OCI-LY3 (cell line): ENCODE data around the gene TNFRSF1B.

Source experiments
- H2AFZ ChIP-seq: fragments of 200-600, 300-600 bp; shearing (Covaris generic); 2 replicates; pipeline ENCODE4 v1.6.0; 2014; ENCODE audit warnings: antibody characterized with exemption, low read depth, low read length
- H3K27ac ChIP-seq: fragments of 200-600, 300-600 bp; sonication (generic); 2 replicates; pipeline ENCODE4 v1.5.1; 2014; ENCODE audit warnings: mild to moderate bottlenecking, low read length, moderate library complexity, mixed read lengths
- H3K27me3 ChIP-seq: fragments of 200-600, 300-600 bp; sonication (generic); 2 replicates; pipeline ENCODE4 v1.6.1; 2014; ENCODE audit warnings: low read depth, low read length, mixed read lengths
- H3K36me3 ChIP-seq: fragments of 200-600, 300-600 bp; sonication (generic); replicated peaks from 2 replicates; pipeline ENCODE3; 2014; ENCODE audit warnings: low read depth, low read length, mixed read lengths
- H3K4me1 ChIP-seq: fragments of 300-600, 200-600 bp; sonication (generic); 2 replicates; pipeline ENCODE4 v1.6.1; 2014; ENCODE audit warnings: low read length, mixed read lengths
- H3K4me2 ChIP-seq: fragments of 200-600, 300-600 bp; sonication (generic); 2 replicates; pipeline ENCODE4 v1.6.1; 2014; ENCODE audit warnings: low read length, mixed read lengths
- H3K4me3 ChIP-seq: fragments of 300-600, 200-600 bp; sonication (generic); 2 replicates; pipeline ENCODE4 v1.5.1; 2014; ENCODE audit warnings: antibody characterized with exemption, mild to moderate bottlenecking, low read length, moderate library complexity
- H3K79me2 ChIP-seq: fragments of 300-600, 200-600 bp; shearing (Covaris generic); 2 replicates; pipeline ENCODE4 v1.6.1; 2014; ENCODE audit warnings: mild to moderate bottlenecking, low read length, mixed read lengths
- H3K9ac ChIP-seq: fragments of 300-600, 200-600 bp; shearing (Covaris generic); 2 replicates; pipeline ENCODE4 v1.6.0; 2014; ENCODE audit warnings: mild to moderate bottlenecking, low read length, moderate library complexity
- H3K9me3 ChIP-seq: fragments of 200-600, 300-600 bp; shearing (Covaris generic); 2 replicates; pipeline ENCODE4 v1.6.1; 2014; ENCODE audit warnings: low read length, mixed read lengths; ENCODE audit not compliant: insufficient read depth
- H4K20me1 ChIP-seq: fragments of 200-600, 300-600 bp; sonication (generic); 2 replicates; pipeline ENCODE4 v1.6.1; 2016; ENCODE audit warnings: low read length, mixed read lengths; ENCODE audit not compliant: insufficient read depth
- CTCF ChIP-seq: fragments of 200-600, 300-600 bp; sonication (generic); IDR thresholded peaks from 2 replicates; pipeline ENCODE4 v1.5.1; 2014; ENCODE audit warnings: antibody characterized with exemption, low read length, low read depth
- EZH2phosphoT487 ChIP-seq: fragments of 200-600 bp; shearing (Covaris generic); IDR thresholded peaks from 2 replicates; pipeline ENCODE4 v1.6.1; 2018; ENCODE audit warnings: antibody characterized with exemption, mixed run types, low read depth

The TNFRSF1B gene

GRCh38 chr1:12188657-12189327 lies 22.0 kb downstream of the TNFRSF1B start:
- H3K9ac ChIP-seq = no peak overlapping the region
- H3K4me3 ChIP-seq = no peak overlapping the region
- H3K36me3 ChIP-seq = peaks cover 13% of the 10 kb centered on the region
- no peak overlapping the region for H2AFZ ChIP-seq
- TF ChIP-seq EZH2phosphoT487 = no peak
- no peak for TF ChIP-seq CTCF
- no peaks in the 10 kb centered on the region for H3K9me3 ChIP-seq
- no peak overlapping the region for H3K27ac ChIP-seq
- H3K4me1 ChIP-seq = peaks cover 6% of the 10 kb centered on the region
- peaks cover 67% of the 10 kb centered on the region for H4K20me1 ChIP-seq
- H3K79me2 ChIP-seq = peaks cover 60% of the 10 kb centered on the region
- H3K4me2 ChIP-seq = no peak overlapping the region
- H3K27me3 ChIP-seq = no peaks in the 10 kb centered on the region

- Histone ChIP-seq H3K27ac (no peak overlapping the region), H3K27me3 (no peaks in the 10 kb centered on the region), H3K9me3 (no peaks in the 10 kb centered on the region), H3K36me3 (peaks cover 16% of the 10 kb centered on the region), H3K79me2 (peaks cover 55% of the 10 kb centered on the region), H3K4me3 (no peak overlapping the region), H4K20me1 (peaks cover 62% of the 10 kb centered on the region), H3K4me1 (peaks cover 1% of the 10 kb centered on the region; the same call in 1 of the 2 replicates), H3K9ac (no peak overlapping the region), H3K4me2 (no peak overlapping the region), H2AFZ (no peak overlapping the region)
- TF ChIP-seq EZH2phosphoT487 = no peak
- TF ChIP-seq CTCF = no peak
Measured at GRCh38 chr1:12189328-12189682, 22.5 kb downstream of the TNFRSF1B start.

- Histone ChIP-seq H3K27me3 (no peaks in the 10 kb centered on the region), H3K9me3 (no peaks in the 10 kb centered on the region), H3K27ac (no peak overlapping the region), H3K79me2 (peaks cover 34% of the 10 kb centered on the region), H3K9ac (no peak overlapping the region), H2AFZ (no peak overlapping the region), H3K4me2 (no peak overlapping the region), H3K4me3 (no peak overlapping the region), H4K20me1 (peaks cover 45% of the 10 kb centered on the region), H3K4me1 (no peaks in the 10 kb centered on the region), H3K36me3 (peaks cover 25% of the 10 kb centered on the region)
- no peak for TF ChIP-seq CTCF
- TF ChIP-seq EZH2phosphoT487 = no peak
Measured at GRCh38 chr1:12191242-12192032, 24.6 kb downstream of the TNFRSF1B start.

- Histone ChIP-seq H3K4me2 (no peak overlapping the region), H3K27me3 (no peaks in the 10 kb centered on the region), H4K20me1 (peaks cover 12% of the 10 kb centered on the region), H3K9me3 (no peaks in the 10 kb centered on the region), H3K4me3 (no peak overlapping the region), H3K36me3 (peaks cover 29% of the 10 kb centered on the region), H3K4me1 (no peaks in the 10 kb centered on the region), H3K79me2 (peaks cover under 1% of the 10 kb centered on the region; the same call in 1 of the 2 replicates), H2AFZ (no peak overlapping the region), H3K9ac (no peak overlapping the region), H3K27ac (no peak overlapping the region)
- TF ChIP-seq CTCF = no peak
- TF ChIP-seq EZH2phosphoT487 = no peak
Measured at GRCh38 chr1:12194666-12195216, 27.9 kb downstream of the TNFRSF1B start.
